HEK293T (cell line): ENCODE results near the gene OIP5.
A peak's percentile ranks its signal among the peaks of the same experiment; 100 is the strongest.
"Not testable (repeated sequence)": the region's sequence is repeated elsewhere in the genome, so short reads cannot be mapped to it uniquely, and the experiment has no call there.

Experiments used
- CTCF ChIA-PET: fragments of 350-600 bp; formaldehyde crosslinking; extraction: SDS; loops from one replicate; lab custom pipeline; 2021; ENCODE audit warnings: antibody characterized with exemption, inconsistent platforms; lab: Yijun Ruan, JAX
- POLR2A ChIA-PET: fragments of 350-600 bp; formaldehyde crosslinking; extraction: SDS; loops from one replicate; lab custom pipeline; 2020; ENCODE audit warnings: antibody characterized with exemption, inconsistent platforms; lab: Yijun Ruan, JAX
- DNase-seq: peaks from one replicate; pipeline ENCODE4 v3.0.0; 2012; ENCODE audit warnings: mixed read lengths; ENCODE audit errors: extremely low spot score
- ARNT ChIP-seq: fragments of 450-650 bp; IDR thresholded peaks from 2 replicates; pipeline ENCODE4 v1.6.1; 2017; ENCODE audit warnings: mild to moderate bottlenecking
- BHLHE40 ChIP-seq: fragments of 450-650 bp; IDR thresholded peaks from 2 replicates; pipeline ENCODE4 v1.6.1; 2016; ENCODE audit warnings: mild to moderate bottlenecking, moderate library complexity, borderline replicate concordance
- CTBP1 ChIP-seq: fragments of 450-650 bp; IDR thresholded peaks from 2 replicates; pipeline ENCODE4 v1.6.1; 2016; ENCODE audit warnings: borderline replicate concordance
- ELF4 ChIP-seq: fragments of 450-650 bp; IDR thresholded peaks from 2 replicates; pipeline ENCODE4 v1.6.1; 2017; ENCODE audit warnings: antibody characterized with exemption
- FOXA1 ChIP-seq: fragments of 450-650 bp; IDR thresholded peaks from 2 replicates; pipeline ENCODE4 v1.6.1; 2016; ENCODE audit warnings: mild to moderate bottlenecking
- FOXK2 ChIP-seq: fragments of 450-650 bp; IDR thresholded peaks from 2 replicates; pipeline ENCODE4 v1.6.1; 2016; ENCODE audit warnings: mild to moderate bottlenecking
- FOXM1 ChIP-seq: fragments of 450-650 bp; IDR thresholded peaks from 2 replicates; pipeline ENCODE4 v1.6.1; 2017; ENCODE audit warnings: mild to moderate bottlenecking, borderline replicate concordance
- HDGF ChIP-seq: fragments of 450-650 bp; IDR thresholded peaks from 2 replicates; pipeline ENCODE4 v1.6.1; 2017; ENCODE audit warnings: antibody characterized with exemption, borderline replicate concordance
- L3MBTL2 ChIP-seq: fragments of 450-650 bp; conservative IDR thresholded peaks from 2 replicates; pipeline ENCODE4 v1.6.1; 2016; ENCODE audit warnings: mild to moderate bottlenecking
- LEF1 ChIP-seq: fragments of 450-650 bp; IDR thresholded peaks from 2 replicates; pipeline ENCODE4 v1.6.1; 2017; ENCODE audit warnings: mild to moderate bottlenecking, borderline replicate concordance
- NFRKB ChIP-seq: fragments of 450-650 bp; IDR thresholded peaks from 2 replicates; pipeline ENCODE4 v1.6.1; 2016; ENCODE audit warnings: mild to moderate bottlenecking, moderate library complexity
- SP1 ChIP-seq: fragments of 450-650 bp; IDR thresholded peaks from 2 replicates; pipeline ENCODE4 v1.6.1; 2017
- SUZ12 ChIP-seq: fragments of 450-650 bp; IDR thresholded peaks from 2 replicates; pipeline ENCODE4 v1.6.1; 2016; ENCODE audit warnings: mild to moderate bottlenecking
- TARDBP ChIP-seq: fragments of 450-650 bp; IDR thresholded peaks from 2 replicates; pipeline ENCODE4 v1.6.1; 2016
- ZNF384 ChIP-seq: fragments of 450-650 bp; IDR thresholded peaks from 2 replicates; pipeline ENCODE4 v1.6.1; 2016
- TF ChIP-seq, protein P1 (sequence below): fragments of 450-650 bp; IDR thresholded peaks from 2 replicates; pipeline ENCODE4 v1.6.1; 2016

The OIP5 gene

DNA sequence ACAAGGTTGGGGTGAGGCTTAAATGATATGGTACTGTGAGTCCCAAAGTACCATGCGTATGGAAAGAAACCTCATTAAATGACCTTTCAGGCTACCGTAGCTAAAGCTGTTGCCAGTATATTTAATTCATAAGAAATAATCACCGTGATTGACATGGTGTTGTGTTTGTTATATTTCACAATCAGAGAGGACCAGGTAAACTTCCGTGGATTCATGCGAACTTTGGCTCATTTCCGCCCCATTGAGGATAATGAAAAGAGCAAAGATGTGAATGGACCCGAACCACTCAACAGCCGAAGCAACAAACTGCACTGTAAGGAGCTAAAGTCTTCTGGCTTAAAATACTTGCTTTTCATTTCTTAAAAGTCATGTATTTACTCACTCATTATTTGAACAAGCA lies 69.8 kb downstream of the OIP5 start:
- POLR2A ChIA-PET, result no interaction called here
- CTCF ChIA-PET, result no interaction called here
- no peak for DNase-seq
- TF ChIP-seq CTBP1 (no peak), ARNT (no peak)

DNA sequence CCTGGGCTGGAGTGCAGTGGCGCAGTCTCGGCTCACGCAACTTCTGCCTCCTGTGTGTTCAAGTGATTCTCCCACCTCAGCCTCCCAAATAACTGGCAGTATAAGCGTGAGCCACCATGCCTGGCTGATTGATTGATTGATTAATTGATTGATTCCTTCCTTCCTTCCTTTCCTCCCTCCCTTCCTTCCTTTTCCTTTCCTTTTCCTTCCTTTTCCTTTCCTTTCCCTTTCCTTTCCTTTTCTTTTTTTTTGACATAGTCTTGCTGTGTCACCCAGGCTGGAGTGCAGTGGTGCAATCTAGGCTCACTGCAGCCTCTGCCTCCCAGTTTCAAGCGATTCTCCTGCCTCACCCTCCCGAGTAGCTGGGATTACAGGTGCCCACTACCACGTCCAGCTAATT lies 71.5 kb downstream of the OIP5 start:
- CTCF ChIA-PET, POLR2A ChIA-PET, DNase-seq: not testable (repeated sequence)
- TF ChIP-seq, protein P1, sequence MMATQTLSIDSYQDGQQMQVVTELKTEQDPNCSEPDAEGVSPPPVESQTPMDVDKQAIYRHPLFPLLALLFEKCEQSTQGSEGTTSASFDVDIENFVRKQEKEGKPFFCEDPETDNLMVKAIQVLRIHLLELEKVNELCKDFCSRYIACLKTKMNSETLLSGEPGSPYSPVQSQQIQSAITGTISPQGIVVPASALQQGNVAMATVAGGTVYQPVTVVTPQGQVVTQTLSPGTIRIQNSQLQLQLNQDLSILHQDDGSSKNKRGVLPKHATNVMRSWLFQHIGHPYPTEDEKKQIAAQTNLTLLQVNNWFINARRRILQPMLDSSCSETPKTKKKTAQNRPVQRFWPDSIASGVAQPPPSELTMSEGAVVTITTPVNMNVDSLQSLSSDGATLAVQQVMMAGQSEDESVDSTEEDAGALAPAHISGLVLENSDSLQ, result 0 out of 2 replicates have a peak, but pooled peaks have one; percentile 7

GRCh38 chr15:41259546-41260189 lies 72.7 kb downstream of the OIP5 start:
- DNase-seq, result no peak
- TF ChIP-seq SUZ12, result no peak
- TF ChIP-seq, protein P1, result no peak
- no peak for TF ChIP-seq CTBP1
- TF ChIP-seq HDGF, result no peak
- TF ChIP-seq LEF1, result no peak
- no peak for TF ChIP-seq ELF4
- TF ChIP-seq L3MBTL2, result no peak
- TF ChIP-seq FOXM1, result no peak
- no peak for TF ChIP-seq FOXK2
- TF ChIP-seq ARNT, result no peak
- no peak for TF ChIP-seq TARDBP
- TF ChIP-seq FOXA1, result no peak
- no peak for TF ChIP-seq ZNF384
- TF ChIP-seq SP1, result no peak
- TF ChIP-seq NFRKB, result no peak
- TF ChIP-seq BHLHE40, result no peak
- ChIA-PET CTCF (interaction anchor here (0.7 kb wide), 1 partner anchor 400 kb away, joined by 4 read pairs; no protein-coding TSS in a partner anchor), POLR2A (no interaction called here)
